HepG2 (cell line): ENCODE data around the gene RAB5B. TPM values are rescaled to one million over a fixed set of nuclear protein-coding genes. Genes with fewer than 3 reads are reported as not detected.
A peak's percentile ranks its signal among the peaks of the same experiment; 100 is the strongest.

ENCODE experiments used
- BORCS8-MEF2B ChIP-seq: sonication (generic); formaldehyde crosslinking; IDR thresholded peaks from 2 replicates; pipeline ENCODE4 v1.8.0; 2022; ENCODE audit warnings: mild to moderate bottlenecking, missing genetic modification reagents
- HOXA3 ChIP-seq: sonication (generic); formaldehyde crosslinking; IDR thresholded peaks from 2 replicates; pipeline ENCODE4 v1.5.0; 2020; ENCODE audit warnings: missing genetic modification reagents
- MAZ ChIP-seq, 2 experiments: sonication (generic) in 1 of 2; formaldehyde crosslinking in 1 of 2; IDR thresholded peaks; 2 replicates each; pipeline versions ENCODE4 v1.5.0 to v1.6.1; 2012 to 2020; ENCODE audit warnings: low read depth in 2 of 2, mild to moderate bottlenecking in 2 of 2, borderline replicate concordance in 1 of 2, improper control_type of control experiment in 1 of 2, low read length in 1 of 2, missing genetic modification reagents in 1 of 2, moderate library complexity in 1 of 2
- MED1 ChIP-seq: sonication (generic); formaldehyde crosslinking; IDR thresholded peaks from 2 replicates; pipeline ENCODE4 v1.4.0; 2020; ENCODE audit warnings: missing genetic modification reagents
- RAD21 ChIP-seq: fragments of 450-650 bp; formaldehyde crosslinking; IDR thresholded peaks from 2 replicates; pipeline ENCODE4 v1.5.0; 2020; ENCODE audit warnings: mild to moderate bottlenecking
- STAG1 ChIP-seq: sonication (generic); formaldehyde crosslinking; IDR thresholded peaks from 2 replicates; pipeline ENCODE4 v1.4.0; 2020; ENCODE audit warnings: missing genetic modification reagents
- TBX2 ChIP-seq: sonication (generic); formaldehyde crosslinking; IDR thresholded peaks from 2 replicates; pipeline ENCODE4 v1.5.0; 2020; ENCODE audit warnings: missing genetic modification reagents, mild to moderate bottlenecking, borderline replicate concordance
- ZNF598 ChIP-seq: sonication (generic); formaldehyde crosslinking; IDR thresholded peaks from 2 replicates; pipeline ENCODE4 v1.5.1; 2020; ENCODE audit warnings: mild to moderate bottlenecking, missing genetic modification reagents, borderline replicate concordance
- ZNF615 ChIP-seq: sonication (generic); formaldehyde crosslinking; IDR thresholded peaks from 2 replicates; pipeline ENCODE4 v1.5.0; 2020; ENCODE audit warnings: mild to moderate bottlenecking, missing genetic modification reagents, borderline replicate concordance
- polyA plus RNA-seq, 8 experiments: library from polyadenylated mRNA; depleted of rRNA in 3 of 8; stranded (reverse) in 7 of 8; unstranded in 1 of 8; fragments of >200 nt; fragmentation: Illumina TruSeq in 4 of 8; extraction: Trizol in 4 of 8; gene quantifications; 2 replicates each; pipeline versions ENCODE4 v1.2.1 to v1.2.3, GENCODE V29; 2011 to 2016; ENCODE audit warnings: low read depth in 4 of 8, missing spikeins in 1 of 8, mixed read lengths in 1 of 8; ENCODE audit not compliant: insufficient read depth in 1 of 8
- total RNA-seq, 5 experiments: library from RNA; depleted of rRNA; stranded (reverse); fragments of >200 nt; fragmentation: Illumina TruSeq; extraction: Trizol; gene quantifications; 2 replicates each; pipeline ENCODE4 v1.2.3, GENCODE V29; 2016; ENCODE audit warnings: low read depth in 1 of 5
- TF ChIP-seq, protein P1 (sequence below): sonication (generic); formaldehyde crosslinking; IDR thresholded peaks from one replicate; pipeline ENCODE4 v1.5.1; 2020; ENCODE audit warnings: mild to moderate bottlenecking, missing genetic modification reagents; ENCODE audit errors: not compliant biosample characterization
- TF ChIP-seq, protein P2 (sequence below), 2 experiments: sonication (generic) in 1 of 2; formaldehyde crosslinking in 1 of 2; IDR thresholded peaks; 2 replicates each; pipeline versions ENCODE4 v1.4.0 to v1.6.1; 2018 to 2020; ENCODE audit warnings: missing genetic modification reagents in 2 of 2, borderline replicate concordance in 1 of 2, low read depth in 1 of 2, mild to moderate bottlenecking in 1 of 2, missing biosample characterization in 1 of 2
- TF ChIP-seq, protein P3 (sequence below): IDR thresholded peaks from 2 replicates; pipeline ENCODE4 v1.4.0; 2020; ENCODE audit warnings: mild to moderate bottlenecking, missing genetic modification reagents

RAB5B gene
- total and polyA plus RNA-seq, 2 of the 13 experiments (the other 11 are each of a cell fraction or from before 2014, with no cell fraction given): 26.0 to 68.3 TPM

DNA sequence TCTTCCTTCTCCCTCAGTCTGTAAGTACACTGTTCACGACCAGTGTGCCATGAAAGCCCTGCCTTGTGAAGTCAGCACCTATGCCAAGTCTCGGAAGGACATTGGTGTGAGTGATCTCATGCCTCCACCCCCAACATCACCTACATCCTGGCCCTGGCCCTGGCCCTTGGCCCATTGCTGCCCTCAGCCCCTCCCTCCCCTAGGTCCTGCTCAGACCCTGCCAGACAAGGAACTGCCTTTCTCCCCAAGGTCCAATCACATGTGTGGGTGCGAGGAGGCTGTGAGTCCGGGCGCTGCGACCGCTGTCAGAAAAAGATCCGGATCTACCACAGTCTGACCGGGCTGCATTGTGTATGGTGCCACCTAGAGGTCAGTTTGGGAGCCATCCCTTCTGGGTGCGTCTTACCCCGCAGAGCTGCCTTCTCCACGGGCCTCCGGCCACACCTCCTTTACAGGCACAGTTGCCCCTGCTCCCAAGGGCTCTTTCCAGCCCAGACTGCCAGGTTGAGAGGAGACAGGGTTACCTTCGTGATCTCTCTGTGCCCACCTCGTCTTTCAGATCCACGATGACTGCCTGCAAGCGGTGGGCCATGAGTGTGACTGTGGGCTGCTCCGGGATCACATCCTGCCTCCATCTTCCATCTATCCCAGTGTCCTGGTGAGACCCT lies 33.7 kb upstream of the RAB5B start (continued):
- TF ChIP-seq, protein P1, sequence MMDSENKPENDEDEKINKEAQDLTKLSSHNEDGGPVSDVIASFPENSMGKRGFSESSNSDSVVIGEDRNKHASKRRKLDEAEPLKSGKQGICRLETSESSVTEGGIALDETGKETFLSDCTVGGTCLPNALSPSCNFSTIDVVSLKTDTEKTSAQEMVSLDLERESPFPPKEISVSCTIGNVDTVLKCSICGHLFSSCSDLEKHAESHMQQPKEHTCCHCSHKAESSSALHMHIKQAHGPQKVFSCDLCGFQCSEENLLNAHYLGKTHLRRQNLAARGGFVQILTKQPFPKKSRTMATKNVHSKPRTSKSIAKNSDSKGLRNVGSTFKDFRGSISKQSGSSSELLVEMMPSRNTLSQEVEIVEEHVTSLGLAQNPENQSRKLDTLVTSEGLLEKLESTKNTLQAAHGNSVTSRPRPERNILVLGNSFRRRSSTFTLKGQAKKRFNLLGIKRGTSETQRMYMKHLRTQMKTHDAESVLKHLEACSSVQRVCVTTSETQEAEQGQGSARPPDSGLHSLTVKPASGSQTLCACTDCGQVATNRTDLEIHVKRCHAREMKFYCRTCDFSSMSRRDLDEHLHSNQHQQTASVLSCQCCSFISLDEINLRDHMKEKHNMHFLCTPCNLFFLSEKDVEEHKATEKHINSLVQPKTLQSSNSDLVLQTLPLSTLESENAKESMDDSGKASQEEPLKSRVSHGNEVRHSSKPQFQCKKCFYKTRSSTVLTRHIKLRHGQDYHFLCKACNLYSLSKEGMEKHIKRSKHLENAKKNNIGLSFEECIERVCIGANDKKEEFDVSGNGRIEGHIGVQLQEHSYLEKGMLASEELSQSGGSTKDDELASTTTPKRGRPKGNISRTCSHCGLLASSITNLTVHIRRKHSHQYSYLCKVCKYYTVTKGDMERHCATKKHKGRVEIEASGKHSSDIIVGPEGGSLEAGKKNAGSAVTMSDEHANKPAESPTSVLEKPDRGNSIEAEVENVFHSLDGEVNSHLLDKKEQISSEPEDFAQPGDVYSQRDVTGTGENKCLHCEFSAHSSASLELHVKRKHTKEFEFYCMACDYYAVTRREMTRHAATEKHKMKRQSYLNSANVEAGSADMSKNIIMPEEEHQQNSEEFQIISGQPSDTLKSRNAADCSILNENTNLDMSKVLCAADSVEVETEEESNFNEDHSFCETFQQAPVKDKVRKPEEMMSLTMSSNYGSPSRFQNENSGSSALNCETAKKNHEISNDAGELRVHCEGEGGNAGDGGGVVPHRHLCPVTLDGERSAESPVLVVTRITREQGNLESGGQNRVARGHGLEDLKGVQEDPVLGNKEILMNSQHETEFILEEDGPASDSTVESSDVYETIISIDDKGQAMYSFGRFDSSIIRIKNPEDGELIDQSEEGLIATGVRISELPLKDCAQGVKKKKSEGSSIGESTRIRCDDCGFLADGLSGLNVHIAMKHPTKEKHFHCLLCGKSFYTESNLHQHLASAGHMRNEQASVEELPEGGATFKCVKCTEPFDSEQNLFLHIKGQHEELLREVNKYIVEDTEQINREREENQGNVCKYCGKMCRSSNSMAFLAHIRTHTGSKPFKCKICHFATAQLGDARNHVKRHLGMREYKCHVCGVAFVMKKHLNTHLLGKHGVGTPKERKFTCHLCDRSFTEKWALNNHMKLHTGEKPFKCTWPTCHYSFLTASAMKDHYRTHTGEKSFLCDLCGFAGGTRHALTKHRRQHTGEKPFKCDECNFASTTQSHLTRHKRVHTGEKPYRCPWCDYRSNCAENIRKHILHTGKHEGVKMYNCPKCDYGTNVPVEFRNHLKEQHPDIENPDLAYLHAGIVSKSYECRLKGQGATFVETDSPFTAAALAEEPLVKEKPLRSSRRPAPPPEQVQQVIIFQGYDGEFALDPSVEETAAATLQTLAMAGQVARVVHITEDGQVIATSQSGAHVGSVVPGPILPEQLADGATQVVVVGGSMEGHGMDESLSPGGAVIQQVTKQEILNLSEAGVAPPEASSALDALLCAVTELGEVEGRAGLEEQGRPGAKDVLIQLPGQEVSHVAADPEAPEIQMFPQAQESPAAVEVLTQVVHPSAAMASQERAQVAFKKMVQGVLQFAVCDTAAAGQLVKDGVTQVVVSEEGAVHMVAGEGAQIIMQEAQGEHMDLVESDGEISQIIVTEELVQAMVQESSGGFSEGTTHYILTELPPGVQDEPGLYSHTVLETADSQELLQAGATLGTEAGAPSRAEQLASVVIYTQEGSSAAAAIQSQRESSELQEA (CRISPR knock-in tag): peak; percentile 65
- TF ChIP-seq ZNF598 (CRISPR knock-in tag): peak; percentile 81; the same call in 1 of the 2 replicates
- peak; percentile 12; the same call in 1 of the 2 replicates for TF ChIP-seq BORCS8-MEF2B
- TF ChIP-seq RAD21 (CRISPR knock-in tag): peak; percentile 86
- TF ChIP-seq, protein P2, sequence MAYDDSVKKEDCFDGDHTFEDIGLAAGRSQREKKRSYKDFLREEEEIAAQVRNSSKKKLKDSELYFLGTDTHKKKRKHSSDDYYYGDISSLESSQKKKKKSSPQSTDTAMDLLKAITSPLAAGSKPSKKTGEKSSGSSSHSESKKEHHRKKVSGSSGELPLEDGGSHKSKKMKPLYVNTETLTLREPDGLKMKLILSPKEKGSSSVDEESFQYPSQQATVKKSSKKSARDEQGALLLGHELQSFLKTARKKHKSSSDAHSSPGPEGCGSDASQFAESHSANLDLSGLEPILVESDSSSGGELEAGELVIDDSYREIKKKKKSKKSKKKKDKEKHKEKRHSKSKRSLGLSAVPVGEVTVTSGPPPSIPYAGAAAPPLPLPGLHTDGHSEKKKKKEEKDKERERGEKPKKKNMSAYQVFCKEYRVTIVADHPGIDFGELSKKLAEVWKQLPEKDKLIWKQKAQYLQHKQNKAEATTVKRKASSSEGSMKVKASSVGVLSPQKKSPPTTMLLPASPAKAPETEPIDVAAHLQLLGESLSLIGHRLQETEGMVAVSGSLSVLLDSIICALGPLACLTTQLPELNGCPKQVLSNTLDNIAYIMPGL (CRISPR knock-in tag; IDR thresholded peaks at IDR 0.05; ENCODE audit: borderline replicate concordance in 1 of 2, low read depth in 1 of 2): peak; percentile 69 to 70; a peak in 3 of 4 replicates
- 0 out of 2 replicates have a peak, but pooled peaks have one; percentile 11 for TF ChIP-seq MED1 (CRISPR knock-in tag)
- peak; percentile 85 for TF ChIP-seq STAG1 (CRISPR knock-in tag)
- no peak for TF ChIP-seq ZNF615
- no peak for TF ChIP-seq TBX2 (CRISPR knock-in tag)
- TF ChIP-seq, protein P3, sequence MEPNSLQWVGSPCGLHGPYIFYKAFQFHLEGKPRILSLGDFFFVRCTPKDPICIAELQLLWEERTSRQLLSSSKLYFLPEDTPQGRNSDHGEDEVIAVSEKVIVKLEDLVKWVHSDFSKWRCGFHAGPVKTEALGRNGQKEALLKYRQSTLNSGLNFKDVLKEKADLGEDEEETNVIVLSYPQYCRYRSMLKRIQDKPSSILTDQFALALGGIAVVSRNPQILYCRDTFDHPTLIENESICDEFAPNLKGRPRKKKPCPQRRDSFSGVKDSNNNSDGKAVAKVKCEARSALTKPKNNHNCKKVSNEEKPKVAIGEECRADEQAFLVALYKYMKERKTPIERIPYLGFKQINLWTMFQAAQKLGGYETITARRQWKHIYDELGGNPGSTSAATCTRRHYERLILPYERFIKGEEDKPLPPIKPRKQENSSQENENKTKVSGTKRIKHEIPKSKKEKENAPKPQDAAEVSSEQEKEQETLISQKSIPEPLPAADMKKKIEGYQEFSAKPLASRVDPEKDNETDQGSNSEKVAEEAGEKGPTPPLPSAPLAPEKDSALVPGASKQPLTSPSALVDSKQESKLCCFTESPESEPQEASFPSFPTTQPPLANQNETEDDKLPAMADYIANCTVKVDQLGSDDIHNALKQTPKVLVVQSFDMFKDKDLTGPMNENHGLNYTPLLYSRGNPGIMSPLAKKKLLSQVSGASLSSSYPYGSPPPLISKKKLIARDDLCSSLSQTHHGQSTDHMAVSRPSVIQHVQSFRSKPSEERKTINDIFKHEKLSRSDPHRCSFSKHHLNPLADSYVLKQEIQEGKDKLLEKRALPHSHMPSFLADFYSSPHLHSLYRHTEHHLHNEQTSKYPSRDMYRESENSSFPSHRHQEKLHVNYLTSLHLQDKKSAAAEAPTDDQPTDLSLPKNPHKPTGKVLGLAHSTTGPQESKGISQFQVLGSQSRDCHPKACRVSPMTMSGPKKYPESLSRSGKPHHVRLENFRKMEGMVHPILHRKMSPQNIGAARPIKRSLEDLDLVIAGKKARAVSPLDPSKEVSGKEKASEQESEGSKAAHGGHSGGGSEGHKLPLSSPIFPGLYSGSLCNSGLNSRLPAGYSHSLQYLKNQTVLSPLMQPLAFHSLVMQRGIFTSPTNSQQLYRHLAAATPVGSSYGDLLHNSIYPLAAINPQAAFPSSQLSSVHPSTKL (CRISPR knock-in tag): 0 out of 2 replicates have a peak, but pooled peaks have one; percentile 14
- no peak for TF ChIP-seq MAZ (IDR thresholded peaks at IDR 0.05; ENCODE audit: borderline replicate concordance, low read depth, low read length)
- 0 out of 2 replicates have a peak, but pooled peaks have one; percentile 20 for TF ChIP-seq MAZ (CRISPR knock-in tag; IDR thresholded peaks at IDR 0.05; ENCODE audit: low read depth)
- TF ChIP-seq HOXA3 (CRISPR knock-in tag): peak; percentile 44; the same call in 1 of the 2 replicates
